Measurements from ENCODE around the gene TLR9. TPM values are rescaled to one million over a fixed set of nuclear protein-coding genes. Genes with fewer than 3 reads are reported as not detected.

Gene TLR9
- total RNA-seq, 3 donors from 2014 or later: 0.29 TPM; not detected in 2

GRCh38 chr3:52247409-52248164 is 22.1 kb upstream of the TLR9 start:
- Histone ChIP-seq H3K27ac (peak overlapping the region in 1 of 2 donors; percentile 95), H3K4me3 (peak overlapping the region in 1 of 3 donors; percentile 90), H3K36me3 (no peaks in the 10 kb centered on the region), H3K9me3 (no peaks in the 10 kb centered on the region), H3K27me3 (no peaks in the 10 kb centered on the region), H3K4me1 (peaks cover 0 to 6% of the 10 kb centered on the region in 2 donors)
- TF ChIP-seq POLR2AphosphoS5 (IDR thresholded peaks at IDR 0.05) (no peak), POLR2A (IDR thresholded peaks at IDR 0.05) (no peak), CTCF (IDR thresholded peaks at IDR 0.05) (no peak)
- no peak for DNase-seq (ENCODE audit: low spot score in 2 of 2)
- intact Hi-C loops (cut with DNase I; ENCODE audit: low total_unique reads): no loop called here

DNA sequence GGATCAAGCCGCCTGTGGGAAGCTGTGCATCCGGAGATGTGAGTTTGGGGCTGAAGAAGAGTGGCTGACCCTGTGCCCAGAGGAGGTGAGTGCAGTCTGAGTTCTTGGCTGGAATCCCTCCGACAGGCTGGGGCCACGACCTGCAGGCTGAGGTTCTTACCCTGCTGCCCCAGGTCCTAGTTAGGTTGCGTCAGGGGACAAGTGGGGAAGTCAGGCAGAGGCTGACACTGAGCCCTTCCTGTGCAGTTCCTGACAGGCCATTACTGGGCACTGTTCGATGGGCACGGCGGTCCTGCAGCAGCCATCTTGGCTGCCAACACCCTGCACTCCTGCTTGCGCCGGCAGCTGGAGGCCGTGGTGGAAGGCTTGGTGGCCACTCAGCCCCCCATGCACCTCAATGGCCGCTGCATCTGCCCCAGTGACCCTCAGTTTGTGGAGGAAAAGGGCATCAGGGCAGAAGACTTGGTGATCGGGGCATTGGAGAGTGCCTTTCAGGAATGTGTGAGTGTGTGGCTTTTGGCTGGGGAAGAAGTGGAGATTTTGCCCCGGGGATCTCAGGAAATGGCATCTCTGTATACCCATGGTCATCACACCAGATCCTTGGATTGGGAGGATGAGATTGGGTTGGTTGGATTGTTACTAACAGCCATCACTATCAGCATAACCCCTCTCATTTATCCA is 21.4 kb upstream of the TLR9 start:
- Histone ChIP-seq H3K4me3 (peak overlapping the region; percentile 55 to 90 (median 71)), H3K36me3 (no peaks in the 10 kb centered on the region), H3K4me1 (peaks cover 0 to 6% of the 10 kb centered on the region in 2 donors), H3K9me3 (no peaks in the 10 kb centered on the region), H3K27ac (peak overlapping the region; percentile 85 to 95), H3K27me3 (no peaks in the 10 kb centered on the region)
- TF ChIP-seq POLR2AphosphoS5 (IDR thresholded peaks at IDR 0.05): no peak
- intact Hi-C loops (cut with DNase I; ENCODE audit: low total_unique reads): no loop called here
- no peak for DNase-seq (ENCODE audit: low spot score in 2 of 2)

DNA sequence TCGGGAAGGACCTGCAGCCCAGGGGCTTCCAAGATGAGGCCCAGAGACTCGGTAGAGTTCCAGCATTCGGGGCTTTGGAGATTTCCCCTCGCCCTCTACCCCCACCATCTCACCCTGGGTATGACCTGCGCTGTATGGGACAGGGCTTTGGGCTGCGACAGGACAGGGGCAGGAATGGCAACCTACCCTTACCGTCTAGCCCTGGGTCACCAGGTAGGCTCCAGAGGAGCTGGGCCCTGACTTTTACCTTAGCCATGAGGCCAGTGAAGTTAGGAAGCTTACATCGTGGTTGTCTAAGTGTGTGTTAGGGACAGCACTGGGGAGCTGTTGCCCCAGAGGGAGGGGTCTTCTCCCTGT is 20.8 kb upstream of the TLR9 start:
- H3K27ac ChIP-seq: peak overlapping the region; percentile 85 to 95
- no peaks in the 10 kb centered on the region for H3K9me3 ChIP-seq
- no peak for TF ChIP-seq CTCF (IDR thresholded peaks at IDR 0.05)

DNA sequence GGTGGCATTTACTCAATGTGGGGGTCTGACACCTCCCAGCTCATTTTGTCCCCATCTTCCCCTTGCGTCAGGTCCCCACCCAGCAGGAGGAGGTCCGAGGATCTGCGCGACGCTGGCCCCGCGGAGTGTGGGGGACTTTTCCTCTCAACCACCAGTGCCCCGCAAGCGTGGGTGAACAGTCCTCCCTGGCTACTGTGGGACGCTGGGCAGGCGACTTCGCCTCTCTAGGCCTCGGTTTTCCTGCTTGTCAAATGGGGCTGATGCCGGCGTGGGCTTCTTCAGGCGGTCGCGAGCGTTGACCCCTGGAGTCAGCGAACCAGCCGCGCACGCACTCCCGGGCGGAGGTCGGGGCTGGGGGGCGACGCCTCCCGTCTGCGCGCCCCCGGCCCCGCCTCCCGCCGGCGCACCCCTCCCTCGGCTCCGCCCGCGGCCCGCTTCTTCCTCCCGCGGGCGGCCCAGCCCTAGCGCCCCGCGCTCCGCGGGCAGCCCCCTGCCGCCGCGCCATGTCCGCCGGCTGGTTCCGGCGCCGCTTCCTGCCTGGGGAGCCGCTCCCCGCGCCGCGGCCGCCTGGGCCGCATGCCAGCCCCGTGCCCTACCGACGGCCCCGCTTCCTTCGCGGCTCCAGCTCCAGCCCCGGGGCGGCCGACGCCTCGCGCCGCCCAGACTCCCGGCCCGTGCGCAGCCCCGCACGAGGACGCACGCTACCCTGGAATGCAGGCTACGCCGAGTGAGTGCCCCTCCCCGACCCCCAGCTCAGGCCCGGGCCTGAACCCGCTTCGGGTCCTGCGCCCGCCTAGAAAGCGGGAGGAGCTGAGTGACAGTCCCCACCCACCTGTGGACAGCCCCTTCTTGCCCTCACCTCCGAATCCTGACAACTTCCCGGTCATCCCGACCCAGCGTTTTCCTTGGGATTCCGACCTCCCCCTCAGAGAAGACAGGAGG is 20.1 kb upstream of the TLR9 start, which contains the start of gene PPM1M:
Gene PPM1M (plus strand): TSS at position 438 of the 942 bp plus-strand sequence. CDS start 66 bp downstream, at position 504.
- DNase-seq (ENCODE audit: low spot score in 2 of 2): no peak
- no peaks in the 10 kb centered on the region for H3K9me3 ChIP-seq
- H3K4me1 ChIP-seq: peaks cover 0 to 6% of the 10 kb centered on the region in 2 donors
- no peaks in the 10 kb centered on the region for H3K36me3 ChIP-seq
- peak within 1 kb of the TSS; percentile 85 to 95 for H3K27ac ChIP-seq
- TF ChIP-seq POLR2A (IDR thresholded peaks at IDR 0.05) (peak; percentile 15), POLR2AphosphoS5 (IDR thresholded peaks at IDR 0.05) (no peak), CTCF (IDR thresholded peaks at IDR 0.05) (no peak)
- intact Hi-C loops (cut with DNase I; ENCODE audit: low total_unique reads): no loop called here
- H3K4me3 ChIP-seq: peak within 1 kb of the TSS; percentile 55 to 90 (median 71)
- H3K27me3 ChIP-seq: no peaks in the 10 kb centered on the region

More for the DNA sequence above, 20.8 kb upstream of the TLR9 start:
- Histone ChIP-seq H3K4me1 (peaks cover 0 to 6% of the 10 kb centered on the region in 2 donors), H3K36me3 (no peaks in the 10 kb centered on the region), H3K27me3 (no peaks in the 10 kb centered on the region), H3K4me3 (peak overlapping the region; percentile 55 to 90 (median 71))
- no peak for DNase-seq (ENCODE audit: low spot score in 2 of 2)
- intact Hi-C loops (cut with DNase I; ENCODE audit: low total_unique reads): no loop called here

- DNase-seq (ENCODE audit: low spot score in 2 of 2): no peak
- Histone ChIP-seq H3K4me1 (peaks cover 0 to 6% of the 10 kb centered on the region in 2 donors), H3K27ac (peak overlapping the region; percentile 85 to 95)
Measured at GRCh38 chr3:52243791-52244628, 18.6 kb upstream of the TLR9 start.

More at GRCh38 chr3:52243791-52244628, 18.6 kb upstream of the TLR9 start:
- Histone ChIP-seq H3K36me3 (no peaks in the 10 kb centered on the region), H3K27me3 (no peaks in the 10 kb centered on the region), H3K4me3 (no peak overlapping the region), H3K9me3 (no peaks in the 10 kb centered on the region)
- intact Hi-C loops (cut with DNase I; ENCODE audit: low total_unique reads): no loop called here
- no peak for TF ChIP-seq CTCF (IDR thresholded peaks at IDR 0.05)
- no peak for TF ChIP-seq POLR2A (IDR thresholded peaks at IDR 0.05)
- TF ChIP-seq POLR2AphosphoS5 (IDR thresholded peaks at IDR 0.05): no peak
